B cell (primary cell): ENCODE measurements around the gene RXFP1. TPM values are rescaled to one million over a fixed set of nuclear protein-coding genes. Genes with fewer than 3 reads are reported as not detected.

Source experiments
- ATAC-seq: fragments of 200-7000 bp; cut with Tn5 transposase; one replicate; pipeline ENCODE4 v1.10.0; 2021; ENCODE audit warnings: low read depth, mild to moderate bottlenecking, moderate number of reproducible peaks, moderate library complexity
- CTCF ChIA-PET: fragments of 350-600 bp; sonication (Branson Sonifier 250); formaldehyde crosslinking; loops from one replicate; lab custom pipeline; 2021; ENCODE audit warnings: antibody characterized with exemption, inconsistent platforms; lab: Charles Lee
- POLR2A ChIA-PET: fragments of 350-600 bp; sonication (Branson Sonifier 250); formaldehyde crosslinking; loops from one replicate; lab custom pipeline; 2021; ENCODE audit warnings: antibody characterized with exemption; lab: Charles Lee
- DNase-seq: peaks from one replicate; pipeline ENCODE4 v3.0.0; 2013
- H2AFZ ChIP-seq: 2 replicates; pipeline ENCODE4 v1.6.1; 2012; ENCODE audit warnings: mild to moderate bottlenecking, low read depth, low read length; ENCODE audit not compliant: insufficient read depth, poor library complexity, severe bottlenecking
- H3K27ac ChIP-seq, 2 donors: 1 replicate in 1 of 2; 2 replicates in 1 of 2; pipeline ENCODE4 v1.5.1; 2012 to 2013; ENCODE audit warnings: low read length in 2 of 2, mild to moderate bottlenecking in 2 of 2, moderate library complexity in 1 of 2
- H3K27me3 ChIP-seq, 4 experiments: fragments of 200-600 bp in 1 of 4; sonication (generic) in 1 of 4; replicated peaks in 1 of 4; 1 replicate in 2 of 4; 2 replicates in 2 of 4; pipeline versions ENCODE4 v1.6.1 to v1.7.0; 2013 to 2016; ENCODE audit warnings: low read length in 3 of 4, mild to moderate bottlenecking in 2 of 4, mixed read lengths in 1 of 4, moderate library complexity in 1 of 4; ENCODE audit not compliant: insufficient read depth in 4 of 4, control insufficient read depth in 3 of 4; ENCODE audit errors: control extremely low read depth in 1 of 4
- H3K36me3 ChIP-seq, 2 experiments: replicated peaks in 1 of 2; 1 replicate in 1 of 2; 2 replicates in 1 of 2; pipeline versions ENCODE4 v1.6.1 to v1.7.1; 2013; ENCODE audit warnings: low read length in 1 of 2; ENCODE audit not compliant: insufficient read depth in 2 of 2, control insufficient read depth in 1 of 2; ENCODE audit errors: control extremely low read depth in 1 of 2, extremely low read depth in 1 of 2
- H3K4me1 ChIP-seq, 2 donors: fragments of 200-600 bp in 1 of 2; sonication (generic) in 1 of 2; 1 replicate in 1 of 2; 2 replicates in 1 of 2; pipeline versions ENCODE4 v1.5.1 to v1.6.1; 2013 to 2017; ENCODE audit warnings: low read length in 2 of 2; ENCODE audit not compliant: control insufficient read depth in 2 of 2, insufficient read depth in 2 of 2
- H3K4me2 ChIP-seq: replicated peaks from 2 replicates; pipeline ENCODE3; 2012; ENCODE audit warnings: mild to moderate bottlenecking, low read depth, low read length; ENCODE audit not compliant: poor library complexity, severe bottlenecking
- H3K4me3 ChIP-seq, 5 experiments: fragments of 200-600 bp in 1 of 5; sonication (generic) in 1 of 5; 1 replicate in 3 of 5; 2 replicates in 2 of 5; pipeline versions ENCODE4 v1.5.1 to v1.7.0; 2011 to 2016; ENCODE audit warnings: low read length in 4 of 5, mild to moderate bottlenecking in 4 of 5, low read depth in 2 of 5, control low read depth in 1 of 5, moderate library complexity in 1 of 5; ENCODE audit not compliant: insufficient read depth in 1 of 5; ENCODE audit errors: control extremely low read depth in 1 of 5, extremely low read depth in 1 of 5
- H3K79me2 ChIP-seq: fragments of 200-600 bp; sonication (generic); one replicate; pipeline ENCODE4 v1.6.0; 2016; ENCODE audit warnings: low read length; ENCODE audit not compliant: control insufficient read depth, insufficient read depth
- H3K9ac ChIP-seq: fragments of 200-600 bp; sonication (generic); 2 replicates; pipeline ENCODE4 v1.6.1; 2017; ENCODE audit warnings: mild to moderate bottlenecking, low read length, moderate library complexity
- H3K9me3 ChIP-seq, 3 donors: one replicate each; pipeline versions ENCODE4 v1.6.1 to v1.7.1; 2013; ENCODE audit warnings: low read length in 2 of 3; ENCODE audit not compliant: control insufficient read depth in 2 of 3, insufficient read depth in 1 of 3; ENCODE audit errors: control extremely low read depth in 1 of 3
- H4K20me1 ChIP-seq: 2 replicates; pipeline ENCODE4 v1.6.0; 2012; ENCODE audit warnings: mild to moderate bottlenecking, low read length; ENCODE audit not compliant: insufficient read depth, control insufficient read depth, poor library complexity, severe bottlenecking
- H3K27ac Mint-ChIP-seq: one replicate; pipeline ENCODE4 v1.8.0; 2021; ENCODE audit warnings: mixed read lengths
- H3K27me3 Mint-ChIP-seq: one replicate; pipeline ENCODE4 v1.8.0; 2021; ENCODE audit warnings: mixed read lengths
- H3K4me1 Mint-ChIP-seq: one replicate; pipeline ENCODE4 v1.8.0; 2021; ENCODE audit warnings: mixed read lengths
- H3K4me3 Mint-ChIP-seq: one replicate; pipeline ENCODE4 v1.8.0; 2021; ENCODE audit warnings: mixed read lengths
- H3K9me3 Mint-ChIP-seq: one replicate; pipeline ENCODE4 v1.8.0; 2022; ENCODE audit warnings: mixed read lengths; ENCODE audit not compliant: insufficient read depth
- EZH2 ChIP-seq: IDR thresholded peaks from 2 replicates; pipeline ENCODE4 v1.6.1; 2012; ENCODE audit warnings: borderline replicate concordance, low read depth, mild to moderate bottlenecking, moderate library complexity, low read length; ENCODE audit not compliant: insufficient read depth, poor library complexity, severe bottlenecking
- WGBS: methylation state at CpG from one replicate; pipeline ENCODE4 v1.1.5; 2013; ENCODE audit warnings: missing lambda C conversion rate; ENCODE audit not compliant: insufficient coverage; 5-methylcytosine and 5-hydroxymethylcytosine counted together
- intact Hi-C: fragments of 100-400 bp; cut with micrococcal nuclease; formaldehyde crosslinking; loops from one replicate; pipeline ENCODE4 v1.10.0; 2022
- polyA plus RNA-seq: library from polyadenylated mRNA; depleted of rRNA; stranded (reverse); fragments of >200 nt; gene quantifications from 2 replicates; pipeline ENCODE4 v1.2.3, GENCODE V29; 2012
- total RNA-seq, 2 donors: library from RNA; stranded (reverse); fragments of 120-200 nt in 1 of 2; gene quantifications; 1 replicate in 1 of 2; 2 replicates in 1 of 2; pipeline versions ENCODE4 v1.2.3 to v1.2.4, GENCODE V29; 2013 to 2022
- TF ChIP-seq, protein P1 (sequence below): fragments of 200-600 bp; IDR thresholded peaks from one replicate; pipeline ENCODE4 v1.8.0; 2022; ENCODE audit warnings: antibody characterized with exemption, mild to moderate bottlenecking

RXFP1 gene
- total and polyA plus RNA-seq, 2 donors (not counting 1 experiment from before 2014, with no cell fraction given): not detected

GRCh38 chr4:158527516-158527915, 5.8 kb downstream of the RXFP1 start:
- H3K27me3 ChIP-seq: no peaks in the 10 kb centered on the region
- H3K4me3 ChIP-seq: no peak overlapping the region
- Mint-ChIP-seq H3K4me1 (no peaks in the 10 kb centered on the region), H3K27ac (no peak overlapping the region), H3K9me3 (no peaks in the 10 kb centered on the region), H3K4me3 (no peak overlapping the region), H3K27me3 (peaks cover 2% of the 10 kb centered on the region)
- H3K4me2 ChIP-seq: no peak overlapping the region
- H3K36me3 ChIP-seq: no peaks in the 10 kb centered on the region
- no peaks in the 10 kb centered on the region for H3K9me3 ChIP-seq
- H3K9ac ChIP-seq: no peak overlapping the region
- intact Hi-C loops: no loop called here
- H3K27ac ChIP-seq: no peak overlapping the region
- H4K20me1 ChIP-seq: no peaks in the 10 kb centered on the region
- H3K4me1 ChIP-seq: no peaks in the 10 kb centered on the region
- WGBS: no CpG with 5 or more reads among the region's 1 CpG
- no peaks in the 10 kb centered on the region for H3K79me2 ChIP-seq
- no peak overlapping the region for H2AFZ ChIP-seq
- ChIA-PET CTCF (no interaction called here), POLR2A (no interaction called here)
- no peak for ATAC-seq
- TF ChIP-seq, protein P1, sequence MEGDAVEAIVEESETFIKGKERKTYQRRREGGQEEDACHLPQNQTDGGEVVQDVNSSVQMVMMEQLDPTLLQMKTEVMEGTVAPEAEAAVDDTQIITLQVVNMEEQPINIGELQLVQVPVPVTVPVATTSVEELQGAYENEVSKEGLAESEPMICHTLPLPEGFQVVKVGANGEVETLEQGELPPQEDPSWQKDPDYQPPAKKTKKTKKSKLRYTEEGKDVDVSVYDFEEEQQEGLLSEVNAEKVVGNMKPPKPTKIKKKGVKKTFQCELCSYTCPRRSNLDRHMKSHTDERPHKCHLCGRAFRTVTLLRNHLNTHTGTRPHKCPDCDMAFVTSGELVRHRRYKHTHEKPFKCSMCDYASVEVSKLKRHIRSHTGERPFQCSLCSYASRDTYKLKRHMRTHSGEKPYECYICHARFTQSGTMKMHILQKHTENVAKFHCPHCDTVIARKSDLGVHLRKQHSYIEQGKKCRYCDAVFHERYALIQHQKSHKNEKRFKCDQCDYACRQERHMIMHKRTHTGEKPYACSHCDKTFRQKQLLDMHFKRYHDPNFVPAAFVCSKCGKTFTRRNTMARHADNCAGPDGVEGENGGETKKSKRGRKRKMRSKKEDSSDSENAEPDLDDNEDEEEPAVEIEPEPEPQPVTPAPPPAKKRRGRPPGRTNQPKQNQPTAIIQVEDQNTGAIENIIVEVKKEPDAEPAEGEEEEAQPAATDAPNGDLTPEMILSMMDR: no peak
- DNase-seq: no peak

GRCh38 chr4:158529505-158529904, 7.8 kb downstream of the RXFP1 start:
- Histone ChIP-seq H3K79me2 (no peaks in the 10 kb centered on the region), H3K9me3 (no peaks in the 10 kb centered on the region), H3K4me1 (no peaks in the 10 kb centered on the region), H2AFZ (no peak overlapping the region), H4K20me1 (no peaks in the 10 kb centered on the region), H3K27ac (no peak overlapping the region), H3K4me2 (no peak overlapping the region), H3K36me3 (no peaks in the 10 kb centered on the region), H3K9ac (no peak overlapping the region), H3K27me3 (no peaks in the 10 kb centered on the region), H3K4me3 (no peak overlapping the region)
- WGBS: 31% methylated on average over 1 of the region's 1 CpG
- intact Hi-C loops: no loop called here
- no peak for DNase-seq
- no peak for ATAC-seq
- Mint-ChIP-seq H3K27me3 (peaks cover 2% of the 10 kb centered on the region), H3K9me3 (no peaks in the 10 kb centered on the region), H3K27ac (no peak overlapping the region), H3K4me3 (no peak overlapping the region), H3K4me1 (no peaks in the 10 kb centered on the region)
- CTCF ChIA-PET: no interaction called here
- TF ChIP-seq EZH2: no peak
- TF ChIP-seq, protein P1: no peak
- POLR2A ChIA-PET: no interaction called here
